ENCODE data around the gene CDRT4.

DNA sequence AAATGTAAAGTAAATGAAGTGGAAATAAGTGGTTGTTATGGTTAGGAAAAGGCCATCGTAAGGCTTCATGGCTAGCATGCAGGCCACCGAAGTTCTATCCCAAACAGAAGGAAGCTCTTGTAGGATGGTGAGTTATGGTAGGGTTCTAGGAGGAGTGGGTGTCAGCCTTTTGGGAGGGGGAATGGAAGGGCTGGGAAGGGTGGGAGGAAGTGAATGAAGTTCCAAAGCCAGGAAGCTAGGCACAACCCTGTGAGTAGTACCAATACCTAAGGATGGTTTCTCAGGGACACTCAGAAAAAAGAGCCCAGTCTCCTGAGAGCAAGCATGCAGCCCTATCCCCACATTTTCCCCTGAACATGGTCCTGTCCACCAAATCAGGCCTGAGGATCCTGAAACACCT lies 36.3 kb upstream of the CDRT4 start:
- TF ChIP-seq, protein P1, sequence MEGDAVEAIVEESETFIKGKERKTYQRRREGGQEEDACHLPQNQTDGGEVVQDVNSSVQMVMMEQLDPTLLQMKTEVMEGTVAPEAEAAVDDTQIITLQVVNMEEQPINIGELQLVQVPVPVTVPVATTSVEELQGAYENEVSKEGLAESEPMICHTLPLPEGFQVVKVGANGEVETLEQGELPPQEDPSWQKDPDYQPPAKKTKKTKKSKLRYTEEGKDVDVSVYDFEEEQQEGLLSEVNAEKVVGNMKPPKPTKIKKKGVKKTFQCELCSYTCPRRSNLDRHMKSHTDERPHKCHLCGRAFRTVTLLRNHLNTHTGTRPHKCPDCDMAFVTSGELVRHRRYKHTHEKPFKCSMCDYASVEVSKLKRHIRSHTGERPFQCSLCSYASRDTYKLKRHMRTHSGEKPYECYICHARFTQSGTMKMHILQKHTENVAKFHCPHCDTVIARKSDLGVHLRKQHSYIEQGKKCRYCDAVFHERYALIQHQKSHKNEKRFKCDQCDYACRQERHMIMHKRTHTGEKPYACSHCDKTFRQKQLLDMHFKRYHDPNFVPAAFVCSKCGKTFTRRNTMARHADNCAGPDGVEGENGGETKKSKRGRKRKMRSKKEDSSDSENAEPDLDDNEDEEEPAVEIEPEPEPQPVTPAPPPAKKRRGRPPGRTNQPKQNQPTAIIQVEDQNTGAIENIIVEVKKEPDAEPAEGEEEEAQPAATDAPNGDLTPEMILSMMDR (IDR thresholded peaks at IDR 0.05) = no peak
- TF ChIP-seq POLR2A (IDR thresholded peaks at IDR 0.05) = no peak
